Type B pancreatic cell (in vitro differentiated cells): Measurements from ENCODE around the gene BNIP5. TPM values are rescaled to one million over a fixed set of nuclear protein-coding genes. Genes with fewer than 3 reads are reported as not detected.

Experiments
- DNase-seq: peaks from one replicate; pipeline ENCODE4 v3.0.0; 2021; ENCODE audit warnings: mixed read lengths; ENCODE audit not compliant: unreplicated experiment; ENCODE audit errors: extremely low spot score
- H3K27ac Mint-ChIP-seq: 2 replicates; pipeline ENCODE4 v1.8.0; 2021; ENCODE audit warnings: mild to moderate bottlenecking, mixed read lengths
- H3K27me3 Mint-ChIP-seq: 2 replicates; pipeline ENCODE4 v1.8.0; 2021; ENCODE audit warnings: mixed read lengths
- H3K36me3 Mint-ChIP-seq: 2 replicates; pipeline ENCODE4 v1.8.0; 2021; ENCODE audit warnings: mixed read lengths
- H3K4me1 Mint-ChIP-seq: one replicate; pipeline ENCODE4 v1.8.0; 2021; ENCODE audit warnings: mixed read lengths; ENCODE audit not compliant: unreplicated experiment
- H3K4me3 Mint-ChIP-seq: 2 replicates; pipeline ENCODE4 v1.8.0; 2021; ENCODE audit warnings: mild to moderate bottlenecking, mixed read lengths
- H3K9me3 Mint-ChIP-seq: 2 replicates; pipeline ENCODE4 v1.8.0; 2021; ENCODE audit warnings: mixed read lengths
- total RNA-seq: library from RNA; stranded (reverse); gene quantifications from 2 replicates; pipeline ENCODE4 v1.2.1, GENCODE V29; 2021; ENCODE audit warnings: low replicate concordance
- TF ChIP-seq, protein P1 (sequence below): fragments of 200-600 bp; sonication (generic); conservative IDR thresholded peaks from 2 replicates; pipeline ENCODE4 v1.5.0; 2021; ENCODE audit warnings: antibody characterized with exemption, mild to moderate bottlenecking

Gene BNIP5
- total RNA-seq, 1 donor from 2014 or later, result 1.4 TPM

DNA sequence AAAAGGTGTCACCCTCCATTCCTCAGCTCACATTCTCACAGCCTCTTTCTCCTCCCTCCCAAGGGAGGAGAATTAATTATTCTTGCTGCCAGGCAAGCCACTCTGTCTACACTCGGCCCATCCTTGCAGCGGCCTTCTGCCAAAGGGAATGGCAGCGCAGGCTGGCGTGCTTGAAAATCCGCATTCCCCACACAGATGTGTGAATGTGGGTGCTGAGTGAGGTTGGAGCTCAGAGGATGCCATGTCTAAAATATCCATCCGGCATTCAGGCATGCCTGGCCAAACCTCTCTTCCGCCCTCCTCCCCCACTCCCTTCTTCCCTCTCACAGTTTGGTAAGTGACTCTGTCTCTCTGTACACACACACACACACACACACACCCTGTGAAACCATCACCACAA is 39.2 kb downstream of the BNIP5 start:
- Mint-ChIP-seq H3K9me3 (no peaks in the 10 kb centered on the region), H3K27me3 (peaks cover 3% of the 10 kb centered on the region), H3K4me3 (no peak overlapping the region), H3K36me3 (no peaks in the 10 kb centered on the region), H3K27ac (no peak overlapping the region), H3K4me1 (peaks cover 4% of the 10 kb centered on the region)
- no peak for DNase-seq
- TF ChIP-seq, protein P1, sequence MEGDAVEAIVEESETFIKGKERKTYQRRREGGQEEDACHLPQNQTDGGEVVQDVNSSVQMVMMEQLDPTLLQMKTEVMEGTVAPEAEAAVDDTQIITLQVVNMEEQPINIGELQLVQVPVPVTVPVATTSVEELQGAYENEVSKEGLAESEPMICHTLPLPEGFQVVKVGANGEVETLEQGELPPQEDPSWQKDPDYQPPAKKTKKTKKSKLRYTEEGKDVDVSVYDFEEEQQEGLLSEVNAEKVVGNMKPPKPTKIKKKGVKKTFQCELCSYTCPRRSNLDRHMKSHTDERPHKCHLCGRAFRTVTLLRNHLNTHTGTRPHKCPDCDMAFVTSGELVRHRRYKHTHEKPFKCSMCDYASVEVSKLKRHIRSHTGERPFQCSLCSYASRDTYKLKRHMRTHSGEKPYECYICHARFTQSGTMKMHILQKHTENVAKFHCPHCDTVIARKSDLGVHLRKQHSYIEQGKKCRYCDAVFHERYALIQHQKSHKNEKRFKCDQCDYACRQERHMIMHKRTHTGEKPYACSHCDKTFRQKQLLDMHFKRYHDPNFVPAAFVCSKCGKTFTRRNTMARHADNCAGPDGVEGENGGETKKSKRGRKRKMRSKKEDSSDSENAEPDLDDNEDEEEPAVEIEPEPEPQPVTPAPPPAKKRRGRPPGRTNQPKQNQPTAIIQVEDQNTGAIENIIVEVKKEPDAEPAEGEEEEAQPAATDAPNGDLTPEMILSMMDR, result no peak

DNA sequence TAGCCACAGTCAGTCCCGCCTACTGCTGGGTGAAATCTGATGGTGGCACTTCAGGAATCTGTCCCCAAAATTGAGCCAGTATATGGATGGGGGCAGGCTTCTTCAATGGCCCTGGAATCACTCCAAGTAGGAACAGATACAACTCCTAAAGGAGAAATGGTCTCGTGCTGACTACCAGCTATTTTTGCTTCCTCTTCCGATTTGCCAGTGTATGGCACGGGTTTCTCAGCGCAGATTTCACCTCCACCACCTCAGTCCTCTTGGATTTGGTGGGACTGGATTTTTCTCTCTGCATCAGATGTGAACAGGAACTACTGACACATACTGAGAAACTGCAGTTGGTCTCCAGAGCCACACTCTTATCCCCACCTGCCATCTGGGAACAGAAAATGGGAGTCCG is 39.6 kb downstream of the BNIP5 start:
- Mint-ChIP-seq H3K36me3 (no peaks in the 10 kb centered on the region), H3K4me3 (no peak overlapping the region), H3K4me1 (no peaks in the 10 kb centered on the region), H3K27ac (no peak overlapping the region), H3K9me3 (no peaks in the 10 kb centered on the region), H3K27me3 (no peaks in the 10 kb centered on the region)
- no peak for DNase-seq
- TF ChIP-seq, protein P1, result no peak

DNA sequence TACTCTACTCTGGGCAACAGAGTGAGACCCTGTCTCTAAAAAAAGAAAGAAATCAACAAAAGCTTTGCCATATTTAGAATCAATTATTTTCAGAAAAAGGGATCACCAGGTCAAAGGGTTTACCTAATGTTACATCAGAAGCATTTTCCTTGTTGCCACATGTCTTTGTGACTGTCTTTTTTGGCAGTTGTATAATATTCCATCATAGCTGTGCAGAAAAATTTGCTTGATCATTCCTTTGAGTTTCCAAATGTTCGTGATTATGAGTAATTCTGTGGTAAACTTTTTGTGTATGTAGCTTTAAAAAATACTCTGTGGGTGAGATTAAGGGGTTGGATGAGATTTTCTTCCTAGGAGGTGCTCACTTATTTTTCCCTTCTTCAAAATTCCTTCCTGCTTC is 40.4 kb downstream of the BNIP5 start:
- Mint-ChIP-seq H3K4me1 (no peaks in the 10 kb centered on the region), H3K9me3 (no peaks in the 10 kb centered on the region), H3K27ac (no peak overlapping the region), H3K36me3 (no peaks in the 10 kb centered on the region), H3K4me3 (no peak overlapping the region), H3K27me3 (no peaks in the 10 kb centered on the region)
- TF ChIP-seq, protein P1, result no peak
- no peak for DNase-seq

DNA sequence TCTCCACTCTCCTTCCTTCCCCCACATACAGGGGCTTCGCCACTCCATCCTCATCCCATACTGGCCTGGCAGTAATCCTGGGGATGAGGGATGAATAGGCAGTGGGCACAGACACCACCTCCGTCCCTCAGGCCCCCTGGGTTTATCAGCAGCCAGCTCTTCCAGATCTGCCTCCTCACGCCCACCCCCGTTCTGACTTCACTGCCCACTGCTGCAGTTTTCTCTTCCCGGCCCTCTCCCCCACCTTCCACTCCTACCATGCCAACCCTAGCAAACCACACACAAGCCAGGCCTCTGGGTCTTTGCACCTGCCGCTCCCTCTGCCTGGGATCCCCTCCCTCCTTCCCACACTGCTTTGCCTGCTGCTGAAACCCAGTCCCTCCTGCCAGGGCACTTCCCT is 44.5 kb downstream of the BNIP5 start:
- no peak overlapping the region for H3K27ac Mint-ChIP-seq
- TF ChIP-seq, protein P1, result no peak
- H3K36me3 Mint-ChIP-seq, result no peaks in the 10 kb centered on the region

DNA sequence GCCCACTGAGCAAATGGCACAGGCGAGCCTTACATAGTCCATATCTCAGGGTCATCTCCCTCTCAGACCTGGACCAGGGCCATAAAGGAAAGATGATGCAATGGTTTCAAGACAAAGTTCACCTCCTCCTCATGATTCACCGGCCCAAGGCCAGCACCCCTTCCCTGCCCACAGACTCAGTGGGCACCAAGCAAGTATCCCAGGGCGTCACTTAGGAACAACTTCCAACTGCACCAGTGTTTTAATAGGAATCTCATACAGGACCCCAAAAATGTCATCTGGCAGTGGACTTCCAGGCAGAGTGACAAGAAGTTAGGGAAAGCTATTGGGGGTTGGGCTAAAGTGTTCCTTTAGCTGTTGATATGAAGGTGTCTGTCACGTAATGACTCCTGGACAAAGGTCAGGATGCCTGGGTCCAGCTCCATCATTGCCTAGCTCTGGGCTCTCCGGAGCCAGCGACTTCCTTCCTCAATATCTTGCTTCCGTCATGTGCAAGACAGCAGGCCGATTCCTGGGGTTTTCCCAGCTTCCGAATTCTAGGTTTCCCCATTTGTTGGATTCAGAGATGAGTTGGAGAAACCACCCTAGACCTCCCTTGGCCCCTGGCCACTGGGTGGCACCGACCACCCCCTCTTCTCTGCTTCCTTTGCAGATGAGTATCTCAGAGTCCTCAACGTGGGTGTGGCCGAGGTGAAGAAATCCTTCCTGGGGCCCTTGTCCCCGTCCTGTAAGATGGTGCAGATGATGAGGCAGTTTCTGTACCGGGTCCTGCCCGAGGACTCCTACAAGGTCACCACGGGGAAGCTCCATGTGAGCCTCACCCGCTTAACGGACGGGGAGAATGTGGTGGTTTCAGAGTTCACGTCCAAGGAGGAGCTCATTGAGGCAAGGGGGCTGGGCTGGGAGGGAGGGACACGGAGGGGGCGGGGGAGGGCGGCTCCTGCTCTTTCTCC is 45.7 kb downstream of the BNIP5 start:
- Mint-ChIP-seq H3K27ac (no peak overlapping the region), H3K4me1 (no peaks in the 10 kb centered on the region), H3K9me3 (no peaks in the 10 kb centered on the region), H3K27me3 (peaks cover 12% of the 10 kb centered on the region), H3K4me3 (no peak overlapping the region), H3K36me3 (no peaks in the 10 kb centered on the region)
- no peak for DNase-seq
- TF ChIP-seq, protein P1, result no peak

More for the DNA sequence above, 44.5 kb downstream of the BNIP5 start:
- peaks cover 5% of the 10 kb centered on the region for H3K27me3 Mint-ChIP-seq
- DNase-seq, result no peak
- H3K4me1 Mint-ChIP-seq, result no peaks in the 10 kb centered on the region
- H3K9me3 Mint-ChIP-seq, result no peaks in the 10 kb centered on the region
- H3K4me3 Mint-ChIP-seq, result no peak overlapping the region
